ENCODE results near the gene ATP12A.

Gene ATP12A

GRCh38 chr13:24679686-24680085 lies 522 bp upstream of the ATP12A start:
- DNase-seq (ENCODE audit: low read depth): no peak
- H3K4me3 ChIP-seq (ENCODE audit: low read depth, low read length): no peak overlapping the region
- TF ChIP-seq, protein P1, sequence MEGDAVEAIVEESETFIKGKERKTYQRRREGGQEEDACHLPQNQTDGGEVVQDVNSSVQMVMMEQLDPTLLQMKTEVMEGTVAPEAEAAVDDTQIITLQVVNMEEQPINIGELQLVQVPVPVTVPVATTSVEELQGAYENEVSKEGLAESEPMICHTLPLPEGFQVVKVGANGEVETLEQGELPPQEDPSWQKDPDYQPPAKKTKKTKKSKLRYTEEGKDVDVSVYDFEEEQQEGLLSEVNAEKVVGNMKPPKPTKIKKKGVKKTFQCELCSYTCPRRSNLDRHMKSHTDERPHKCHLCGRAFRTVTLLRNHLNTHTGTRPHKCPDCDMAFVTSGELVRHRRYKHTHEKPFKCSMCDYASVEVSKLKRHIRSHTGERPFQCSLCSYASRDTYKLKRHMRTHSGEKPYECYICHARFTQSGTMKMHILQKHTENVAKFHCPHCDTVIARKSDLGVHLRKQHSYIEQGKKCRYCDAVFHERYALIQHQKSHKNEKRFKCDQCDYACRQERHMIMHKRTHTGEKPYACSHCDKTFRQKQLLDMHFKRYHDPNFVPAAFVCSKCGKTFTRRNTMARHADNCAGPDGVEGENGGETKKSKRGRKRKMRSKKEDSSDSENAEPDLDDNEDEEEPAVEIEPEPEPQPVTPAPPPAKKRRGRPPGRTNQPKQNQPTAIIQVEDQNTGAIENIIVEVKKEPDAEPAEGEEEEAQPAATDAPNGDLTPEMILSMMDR (IDR thresholded peaks at IDR 0.05; ENCODE audit: low read depth, low read length, missing control alignments): no peak

DNA sequence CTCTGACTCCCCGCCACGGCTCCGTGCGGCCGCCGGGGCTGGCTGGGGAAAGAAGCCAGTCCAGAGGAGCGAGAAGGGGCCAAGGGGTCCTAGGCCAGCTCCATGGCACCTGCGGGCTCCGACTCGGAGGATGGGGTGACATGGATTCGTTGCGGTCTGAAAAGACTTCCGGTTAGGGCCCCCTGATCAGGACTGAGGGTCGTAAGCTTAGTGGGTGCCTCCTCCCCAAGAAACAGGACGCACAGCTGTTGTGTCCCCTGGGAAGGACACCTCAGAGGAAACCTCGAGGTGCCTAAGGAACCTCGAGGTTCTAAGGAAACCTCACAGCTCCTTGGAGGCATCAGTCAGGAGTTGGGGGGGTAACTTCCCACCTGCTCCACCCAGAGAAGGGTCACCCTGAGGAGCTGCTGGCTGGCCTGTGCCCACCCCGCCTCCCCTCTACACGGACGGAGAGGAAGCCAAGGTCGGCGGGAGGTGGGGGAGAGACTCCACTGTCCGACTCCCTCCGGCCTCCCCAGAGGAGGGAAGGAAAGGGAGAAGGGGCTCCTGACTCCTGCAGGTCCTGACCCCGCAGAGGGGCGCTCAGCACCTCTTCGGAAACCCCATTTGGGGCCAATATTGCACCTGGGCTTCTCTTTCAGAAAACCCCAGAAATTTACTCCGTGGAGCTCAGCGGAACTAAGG lies 855 bp downstream of the ATP12A start:
- peak overlapping the region; percentile 35; the same call in 1 of the 2 replicates for H3K4me3 ChIP-seq (ENCODE audit: low read depth, low read length)
- DNase-seq (ENCODE audit: low read depth): no peak
- TF ChIP-seq, protein P1 (IDR thresholded peaks at IDR 0.05; ENCODE audit: low read depth, low read length, missing control alignments): no peak

DNA sequence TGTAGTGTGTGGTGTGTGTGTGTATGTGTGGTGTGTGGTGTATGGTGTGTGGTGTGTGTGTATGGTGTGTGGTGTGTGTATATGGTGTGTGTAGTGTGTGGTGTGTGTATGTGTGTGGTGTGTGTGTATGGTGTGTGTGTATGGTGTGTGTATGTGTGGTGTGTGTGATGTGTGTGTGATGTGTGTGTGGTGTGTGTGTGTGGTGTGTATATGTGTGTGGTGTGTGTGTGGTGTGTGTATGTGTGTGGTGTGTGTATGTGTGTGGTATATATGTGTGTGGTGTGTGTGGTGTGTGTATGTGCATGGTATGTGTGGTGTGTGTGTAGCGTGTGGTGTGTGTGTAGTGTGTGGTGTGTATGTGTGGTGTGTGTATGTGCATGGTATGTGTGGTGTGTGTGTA lies 1.7 kb downstream of the ATP12A start:
- TF ChIP-seq, protein P1 (IDR thresholded peaks at IDR 0.05; ENCODE audit: low read depth, low read length, missing control alignments): no peak
- no peak for DNase-seq (ENCODE audit: low read depth)
- H3K4me3 ChIP-seq (ENCODE audit: low read depth, low read length): no peak overlapping the region

- no peak overlapping the region for H3K4me3 ChIP-seq (ENCODE audit: low read depth, low read length)
- TF ChIP-seq, protein P1 (IDR thresholded peaks at IDR 0.05; ENCODE audit: low read depth, low read length, missing control alignments): no peak
- no peak for DNase-seq (ENCODE audit: low read depth)
Measured at GRCh38 chr13:24682353-24682752, 2.1 kb downstream of the ATP12A start.

- TF ChIP-seq, protein P1 (IDR thresholded peaks at IDR 0.05; ENCODE audit: low read depth, low read length, missing control alignments): no peak
- no peak overlapping the region for H3K4me3 ChIP-seq (ENCODE audit: low read depth, low read length)
- DNase-seq (ENCODE audit: low read depth): no peak
Measured at GRCh38 chr13:24683351-24683750, 3.1 kb downstream of the ATP12A start.

DNA sequence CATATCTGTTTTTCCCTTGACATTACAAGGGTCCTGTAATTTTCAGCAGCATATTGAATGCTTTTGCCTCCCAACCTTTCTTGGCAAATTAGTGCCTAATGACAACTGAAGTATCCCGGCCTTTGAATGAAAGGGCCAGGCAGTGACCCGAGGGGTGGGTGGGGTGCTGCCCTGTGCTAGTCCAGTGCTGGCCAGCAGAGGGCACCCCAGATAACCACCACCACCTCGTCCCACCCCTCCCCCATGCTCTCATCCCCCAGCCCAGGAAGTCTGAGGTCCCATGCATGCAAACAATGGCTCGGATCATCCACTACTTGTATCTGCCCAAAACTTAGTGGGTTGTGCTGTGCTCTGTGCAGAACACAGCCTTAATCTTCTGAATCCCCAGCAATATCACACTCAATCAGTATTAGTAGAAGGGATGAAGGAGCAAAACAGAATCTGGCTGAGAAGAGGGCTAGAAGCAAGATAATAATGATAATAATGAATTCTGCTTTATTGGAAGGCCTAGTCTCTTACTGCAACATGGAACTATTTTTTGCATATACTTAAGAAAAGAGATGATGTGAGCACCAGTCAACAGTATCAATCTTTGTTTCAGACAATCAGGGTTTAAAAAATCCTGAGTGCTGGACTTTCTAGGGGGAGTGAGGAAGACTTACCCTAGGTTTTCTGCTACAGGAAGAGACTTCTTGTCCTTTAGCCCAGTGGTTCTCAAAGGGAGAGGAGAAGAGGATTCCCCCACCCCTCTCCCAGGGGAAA lies 3.8 kb downstream of the ATP12A start:
- peak; percentile 22 for DNase-seq (ENCODE audit: low read depth)
- TF ChIP-seq, protein P1 (IDR thresholded peaks at IDR 0.05; ENCODE audit: low read depth, low read length, missing control alignments): peak; percentile 89
- no peak overlapping the region for H3K4me3 ChIP-seq (ENCODE audit: low read depth, low read length)
